ENCODE data around the gene ZBTB45. TPM values are rescaled to one million over a fixed set of nuclear protein-coding genes. Genes with fewer than 3 reads are reported as not detected.

Gene ZBTB45
- total and polyA plus RNA-seq, 10 of the 15 experiments (the other 5 are each of a cell fraction or from before 2014, with no cell fraction given), result 0.29 to 17.2 (median 4.2) TPM

DNA sequence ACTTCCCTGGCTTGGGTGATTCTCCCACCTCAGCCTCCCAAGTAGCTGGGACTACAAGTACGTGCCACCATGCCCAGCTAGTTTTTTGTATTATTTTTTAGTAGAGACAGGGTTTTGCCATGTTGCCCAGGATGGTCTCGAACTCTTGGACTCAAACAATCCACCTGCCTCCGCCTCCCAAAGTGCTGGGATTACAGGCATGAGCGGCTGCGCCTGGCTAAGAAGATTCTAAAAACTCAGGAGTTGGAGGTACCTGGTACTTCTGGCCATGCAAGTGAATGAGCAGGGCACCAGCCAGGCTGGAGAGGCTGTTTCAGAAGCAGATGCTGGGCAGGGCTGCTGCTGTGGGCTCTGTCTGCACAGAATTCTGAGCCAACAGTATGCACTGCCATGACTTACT lies 47.4 kb upstream of the ZBTB45 start:
- no peaks in the 10 kb centered on the region for H3K9me3 ChIP-seq (replicated peaks; ENCODE audit: control insufficient read depth, insufficient read depth, low read length)
- peaks cover 18% of the 10 kb centered on the region for H3K4me1 ChIP-seq (ENCODE audit: control insufficient read depth, insufficient read depth, low read length)
- FAIRE-seq (no peak), ATAC-seq (no peak), DNase-seq (ENCODE audit: low read depth, low spot score) (no peak)
- TF ChIP-seq USF2 (IDR thresholded peaks at IDR 0.05; ENCODE audit: borderline replicate concordance, low read depth, low read length) (no peak), GABPA (IDR thresholded peaks at IDR 0.05; ENCODE audit: low read depth) (no peak)
- WGBS (ENCODE audit: insufficient coverage, insufficient replicate concordance, low lambda C conversion rate, missing lambda C conversion rate), result 100% methylated on average over 5 of the region's 5 CpGs
- no peak overlapping the region for H3K4me2 ChIP-seq (ENCODE audit: control insufficient read depth, insufficient read depth)
- ChIA-PET RAD21 (ENCODE audit: unreplicated experiment) (interaction anchor here (0.9 kb wide), 1 partner anchor 9 kb away, joined by 3 read pairs; no protein-coding TSS in a partner anchor), CTCF (interaction anchor here (1.0 kb wide), 1 partner anchor 47 kb away, joined by 3 read pairs; the partner anchor contains the start of gene ZBTB45), SMC1A (ENCODE audit: uncharacterized antibody, unreplicated experiment) (interaction anchor here (1.2 kb wide), 1 partner anchor 23 kb away, joined by 3 read pairs; the partner anchor contains the start of gene TRIM28), POLR2A (interaction anchor here (0.6 kb wide), 1 partner anchor 9 kb away, joined by 3 read pairs; no protein-coding TSS in a partner anchor)
- H3K36me3 ChIP-seq (ENCODE audit: control insufficient read depth in 2 of 2, insufficient read depth in 2 of 2, low read length in 1 of 2), result peaks cover 2 to 3% of the 10 kb centered on the region in 2 experiments; a peak in 3 of 4 replicates
- H3K27me3 ChIP-seq (replicated peaks in 1 of 2; ENCODE audit: control insufficient read depth in 2 of 2, insufficient read depth in 2 of 2, low read length in 1 of 2), result no peaks in the 10 kb centered on the region
- H3K79me2 ChIP-seq (ENCODE audit: control insufficient read depth, insufficient read depth, low read length), result no peaks in the 10 kb centered on the region; the same call in none of the 2 replicates
- in situ Hi-C loops (cut with MboI), result no loop called here
- H2AFZ ChIP-seq (ENCODE audit: control insufficient read depth, low read depth, low read length), result no peak overlapping the region
- H3K9ac ChIP-seq (ENCODE audit: control insufficient read depth, insufficient read depth, low read length), result no peak overlapping the region
- no TSS peak for BruUV-seq (replicated peaks)
- intact Hi-C loops (cut with micrococcal nuclease; ENCODE audit: unreplicated experiment), result no loop called here
- no peak overlapping the region for H3K27ac ChIP-seq (ENCODE audit: control insufficient read depth, insufficient read depth)
- H4K20me1 ChIP-seq (ENCODE audit: control insufficient read depth, insufficient read depth), result no peaks in the 10 kb centered on the region
- no peak overlapping the region for H3K4me3 ChIP-seq

DNA sequence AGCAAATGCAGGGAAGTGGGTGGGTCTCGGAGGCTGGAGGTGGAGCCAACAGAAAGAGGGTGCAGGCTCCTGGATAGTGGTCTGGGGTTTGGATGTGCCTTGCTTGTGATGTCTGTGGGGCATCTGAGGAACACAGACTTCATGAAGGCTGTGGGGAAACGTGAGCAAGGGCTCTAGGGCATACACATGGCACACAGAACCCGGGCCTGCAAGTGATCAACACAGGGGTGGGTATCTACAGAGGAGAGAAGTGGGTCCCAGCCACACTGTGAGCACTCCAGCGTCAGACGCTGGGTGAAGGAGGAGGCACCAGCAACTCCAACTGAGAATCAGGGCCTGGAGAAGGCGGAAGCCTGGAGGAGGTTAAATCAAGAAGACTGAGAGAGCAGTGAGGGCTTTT lies 44.2 kb upstream of the ZBTB45 start:
- H3K36me3 ChIP-seq (ENCODE audit: control insufficient read depth in 2 of 2, insufficient read depth in 2 of 2, low read length in 1 of 2), result no peaks in the 10 kb centered on the region; a peak in 1 of 4 replicates
- POLR2A ChIA-PET, result interaction anchor here (1.6 to 4.7 kb wide), 2 partner anchors 7 to 9 kb away, joined by 5 to 46 read pairs; partner anchors contain the start of genes CHMP2A and MZF1
- intact Hi-C loops (cut with micrococcal nuclease; ENCODE audit: unreplicated experiment), result no loop called here
- ATAC-seq (no peak), FAIRE-seq (no peak), DNase-seq (ENCODE audit: low read depth, low spot score) (no peak)
- H3K27me3 ChIP-seq (replicated peaks in 1 of 2; ENCODE audit: control insufficient read depth in 2 of 2, insufficient read depth in 2 of 2, low read length in 1 of 2), result no peaks in the 10 kb centered on the region
- peaks cover 28% of the 10 kb centered on the region for H3K4me1 ChIP-seq (ENCODE audit: control insufficient read depth, insufficient read depth, low read length)
- H2AFZ ChIP-seq (ENCODE audit: control insufficient read depth, low read depth, low read length), result no peak overlapping the region
- no peaks in the 10 kb centered on the region for H4K20me1 ChIP-seq (ENCODE audit: control insufficient read depth, insufficient read depth)
- no peak for TF ChIP-seq E4F1 (IDR thresholded peaks at IDR 0.05; ENCODE audit: borderline replicate concordance, partially characterized antibody)
- no peak for TF ChIP-seq TCF7 (IDR thresholded peaks at IDR 0.05; ENCODE audit: borderline replicate concordance)
- TF ChIP-seq TARDBP (IDR thresholded peaks at IDR 0.05; ENCODE audit: borderline replicate concordance), result no peak
- no peak for TF ChIP-seq SUZ12 (IDR thresholded peaks at IDR 0.05; ENCODE audit: unreplicated experiment)
- RAD21 ChIA-PET (ENCODE audit: unreplicated experiment), result no interaction called here
- H3K4me3 ChIP-seq, result peak overlapping the region; percentile 60; the same call in 1 of the 2 replicates
- SMC1A ChIA-PET (ENCODE audit: uncharacterized antibody, unreplicated experiment), result no interaction called here
- H3K79me2 ChIP-seq (ENCODE audit: control insufficient read depth, insufficient read depth, low read length), result peaks cover 2% of the 10 kb centered on the region
- WGBS (ENCODE audit: insufficient coverage, insufficient replicate concordance, low lambda C conversion rate, missing lambda C conversion rate), result 38% methylated on average over 6 of the region's 6 CpGs
- CTCF ChIA-PET, result interaction anchor here (0.9 kb wide), 1 partner anchor 75 kb away, joined by 4 read pairs; no protein-coding TSS in a partner anchor
- H3K9me3 ChIP-seq (replicated peaks; ENCODE audit: control insufficient read depth, insufficient read depth, low read length), result no peaks in the 10 kb centered on the region
- BruUV-seq (replicated peaks), result no TSS peak
- H3K4me2 ChIP-seq (ENCODE audit: control insufficient read depth, insufficient read depth), result peak overlapping the region; percentile 97; the same call in 1 of the 2 replicates
- no peak overlapping the region for H3K27ac ChIP-seq (ENCODE audit: control insufficient read depth, insufficient read depth)
- no peak overlapping the region for H3K9ac ChIP-seq (ENCODE audit: control insufficient read depth, insufficient read depth, low read length)
- in situ Hi-C loops (cut with MboI), result no loop called here

Data from GM12878 (cell line).